Panc1 (cell line): Measurements from ENCODE around the gene RGMA. TPM values are rescaled to one million over a fixed set of nuclear protein-coding genes. Genes with fewer than 3 reads are reported as not detected.

Experiments
- ATAC-seq: fragments of 200-7000 bp; cut with Tn5 transposase; 2 replicates; pipeline ENCODE4 v1.9.1; 2020; ENCODE audit warnings: mild to moderate bottlenecking, moderate library complexity
- BruUV-seq: library from RNA; stranded (reverse); fragments of 400-500 nt; replicated peaks from 2 replicates; lab custom pipeline; 2021; lab: Mats Ljungman, UMichigan
- CTCF ChIA-PET: fragments of 300-600 bp; sonication (Branson Sonifier 250); formaldehyde crosslinking; loops from one replicate; lab custom pipeline; 2022; ENCODE audit warnings: antibody characterized with exemption; lab: Charles Lee
- POLR2A ChIA-PET: fragments of 300-600 bp; sonication (Branson Sonifier 250); formaldehyde crosslinking; loops from one replicate; lab custom pipeline; 2022; ENCODE audit warnings: antibody characterized with exemption; lab: Charles Lee
- DNase-seq: peaks from one replicate; pipeline ENCODE4 v3.0.0-alpha.2; 2010; ENCODE audit warnings: low read depth, low spot score
- H3K27ac ChIP-seq: 2 replicates; pipeline ENCODE4 v1.5.1; 2011; ENCODE audit warnings: mild to moderate bottlenecking, low read length, inconsistent platforms
- H3K27me3 ChIP-seq: fragments of 200-500 bp; sonication (Bioruptor generic); 2 replicates; pipeline ENCODE4 v1.6.0; 2014; ENCODE audit warnings: low read length, inconsistent platforms; ENCODE audit not compliant: control insufficient read depth, insufficient read depth
- H3K36me3 ChIP-seq: fragments of 200-500 bp; sonication (Bioruptor generic); 2 replicates; pipeline ENCODE4 v1.5.1; 2014; ENCODE audit warnings: inconsistent platforms, mild to moderate bottlenecking, low read length, moderate library complexity; ENCODE audit not compliant: control insufficient read depth, insufficient read depth
- H3K4me1 ChIP-seq: 2 replicates; pipeline ENCODE4 v1.5.1; 2011; ENCODE audit warnings: inconsistent platforms, mild to moderate bottlenecking, low read length, moderate library complexity; ENCODE audit not compliant: control insufficient read depth, insufficient read depth
- H3K4me3 ChIP-seq, 2 experiments: 2 replicates each; pipeline ENCODE4 v1.5.1; 2011 to 2012; ENCODE audit warnings: low read depth in 2 of 2, low read length in 2 of 2, mild to moderate bottlenecking in 2 of 2, inconsistent platforms in 1 of 2, moderate library complexity in 1 of 2
- H3K9me3 ChIP-seq: fragments of 200-500 bp; sonication (Bioruptor generic); 2 replicates; pipeline ENCODE4 v1.5.1; 2014; ENCODE audit warnings: low read depth, mild to moderate bottlenecking, inconsistent platforms, low read length, moderate library complexity; ENCODE audit not compliant: control insufficient read depth, insufficient read depth
- POLR2AphosphoS5 ChIP-seq: IDR thresholded peaks from 2 replicates; pipeline ENCODE4 v1.6.1; 2012; ENCODE audit warnings: mild to moderate bottlenecking, low read depth, low read length, moderate library complexity
- SIN3A ChIP-seq: IDR thresholded peaks from 2 replicates; pipeline ENCODE4 v1.6.1; 2012; ENCODE audit warnings: low read depth, mild to moderate bottlenecking, low read length, moderate library complexity, borderline replicate concordance; ENCODE audit not compliant: insufficient read depth
- TCF7L2 ChIP-seq: IDR thresholded peaks from 2 replicates; pipeline ENCODE4 v1.6.1; 2011; ENCODE audit warnings: mild to moderate bottlenecking, low read depth, low read length, inconsistent platforms
- in situ Hi-C: cut with HindIII; loops from 2 replicates; pipeline ENCODE4 v1.10.0; 2016; ENCODE audit warnings: low sequenced_read_pairs, low pct_unique_long_range_greater_than_20kb
- intact Hi-C: fragments of 100-400 bp; cut with micrococcal nuclease; formaldehyde crosslinking; loops from one replicate; pipeline ENCODE4 v1.10.0; 2022; ENCODE audit not compliant: unreplicated experiment
- total RNA-seq: library from RNA; stranded (reverse); gene quantifications from one replicate; pipeline ENCODE4 v1.2.1, GENCODE V29; 2021; ENCODE audit not compliant: unreplicated experiment
- TF ChIP-seq, protein P1 (sequence below), 2 experiments: IDR thresholded peaks; 2 replicates each; pipeline ENCODE4 v1.6.1; 2011 to 2012; ENCODE audit warnings: low read depth in 2 of 2, control low read depth in 1 of 2, low read length in 1 of 2, mild to moderate bottlenecking in 1 of 2, moderate library complexity in 1 of 2; ENCODE audit not compliant: insufficient read depth in 1 of 2
- TF ChIP-seq, protein P2 (sequence below): fragments of 450-650 bp; IDR thresholded peaks from 2 replicates; pipeline ENCODE4 v1.5.1; 2017; ENCODE audit warnings: mild to moderate bottlenecking

Gene RGMA
- total RNA-seq, 1 experiment from 2014 or later: 0.62 TPM

DNA sequence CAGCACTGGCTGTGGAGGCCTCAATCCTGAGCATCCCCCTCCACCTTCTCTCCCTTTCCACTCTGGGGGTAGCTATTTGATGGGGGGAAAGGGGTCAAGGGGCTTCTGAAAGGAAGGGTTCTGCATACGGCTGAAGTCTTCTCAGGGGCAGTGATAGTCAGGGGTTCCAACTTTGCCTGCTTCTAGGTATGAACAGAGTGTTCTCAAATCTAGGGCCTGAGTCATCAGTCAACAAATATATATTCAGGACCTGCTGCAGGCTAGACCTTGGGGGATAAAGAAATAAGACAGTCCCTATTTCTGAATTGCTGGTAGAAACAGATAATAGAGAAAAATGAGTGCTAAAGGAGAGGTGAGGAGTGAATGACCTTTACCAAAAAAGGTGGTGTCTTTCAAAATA is 12.8 kb downstream of the RGMA start:
- Histone ChIP-seq H3K27ac (no peak overlapping the region), H3K27me3 (peaks cover 30% of the 10 kb centered on the region), H3K4me3 (no peak overlapping the region), H3K9me3 (no peaks in the 10 kb centered on the region), H3K4me1 (peaks cover 7% of the 10 kb centered on the region), H3K36me3 (no peaks in the 10 kb centered on the region)
- intact Hi-C loops (no loop called here), in situ Hi-C loops (no loop called here)
- no peak for TF ChIP-seq TCF7L2
- TF ChIP-seq, protein P1, sequence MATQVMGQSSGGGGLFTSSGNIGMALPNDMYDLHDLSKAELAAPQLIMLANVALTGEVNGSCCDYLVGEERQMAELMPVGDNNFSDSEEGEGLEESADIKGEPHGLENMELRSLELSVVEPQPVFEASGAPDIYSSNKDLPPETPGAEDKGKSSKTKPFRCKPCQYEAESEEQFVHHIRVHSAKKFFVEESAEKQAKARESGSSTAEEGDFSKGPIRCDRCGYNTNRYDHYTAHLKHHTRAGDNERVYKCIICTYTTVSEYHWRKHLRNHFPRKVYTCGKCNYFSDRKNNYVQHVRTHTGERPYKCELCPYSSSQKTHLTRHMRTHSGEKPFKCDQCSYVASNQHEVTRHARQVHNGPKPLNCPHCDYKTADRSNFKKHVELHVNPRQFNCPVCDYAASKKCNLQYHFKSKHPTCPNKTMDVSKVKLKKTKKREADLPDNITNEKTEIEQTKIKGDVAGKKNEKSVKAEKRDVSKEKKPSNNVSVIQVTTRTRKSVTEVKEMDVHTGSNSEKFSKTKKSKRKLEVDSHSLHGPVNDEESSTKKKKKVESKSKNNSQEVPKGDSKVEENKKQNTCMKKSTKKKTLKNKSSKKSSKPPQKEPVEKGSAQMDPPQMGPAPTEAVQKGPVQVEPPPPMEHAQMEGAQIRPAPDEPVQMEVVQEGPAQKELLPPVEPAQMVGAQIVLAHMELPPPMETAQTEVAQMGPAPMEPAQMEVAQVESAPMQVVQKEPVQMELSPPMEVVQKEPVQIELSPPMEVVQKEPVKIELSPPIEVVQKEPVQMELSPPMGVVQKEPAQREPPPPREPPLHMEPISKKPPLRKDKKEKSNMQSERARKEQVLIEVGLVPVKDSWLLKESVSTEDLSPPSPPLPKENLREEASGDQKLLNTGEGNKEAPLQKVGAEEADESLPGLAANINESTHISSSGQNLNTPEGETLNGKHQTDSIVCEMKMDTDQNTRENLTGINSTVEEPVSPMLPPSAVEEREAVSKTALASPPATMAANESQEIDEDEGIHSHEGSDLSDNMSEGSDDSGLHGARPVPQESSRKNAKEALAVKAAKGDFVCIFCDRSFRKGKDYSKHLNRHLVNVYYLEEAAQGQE (IDR thresholded peaks at IDR 0.05; ENCODE audit: insufficient read depth in 1 of 2, low read depth in 2 of 2, low read length in 1 of 2): no peak
- TF ChIP-seq, protein P2, sequence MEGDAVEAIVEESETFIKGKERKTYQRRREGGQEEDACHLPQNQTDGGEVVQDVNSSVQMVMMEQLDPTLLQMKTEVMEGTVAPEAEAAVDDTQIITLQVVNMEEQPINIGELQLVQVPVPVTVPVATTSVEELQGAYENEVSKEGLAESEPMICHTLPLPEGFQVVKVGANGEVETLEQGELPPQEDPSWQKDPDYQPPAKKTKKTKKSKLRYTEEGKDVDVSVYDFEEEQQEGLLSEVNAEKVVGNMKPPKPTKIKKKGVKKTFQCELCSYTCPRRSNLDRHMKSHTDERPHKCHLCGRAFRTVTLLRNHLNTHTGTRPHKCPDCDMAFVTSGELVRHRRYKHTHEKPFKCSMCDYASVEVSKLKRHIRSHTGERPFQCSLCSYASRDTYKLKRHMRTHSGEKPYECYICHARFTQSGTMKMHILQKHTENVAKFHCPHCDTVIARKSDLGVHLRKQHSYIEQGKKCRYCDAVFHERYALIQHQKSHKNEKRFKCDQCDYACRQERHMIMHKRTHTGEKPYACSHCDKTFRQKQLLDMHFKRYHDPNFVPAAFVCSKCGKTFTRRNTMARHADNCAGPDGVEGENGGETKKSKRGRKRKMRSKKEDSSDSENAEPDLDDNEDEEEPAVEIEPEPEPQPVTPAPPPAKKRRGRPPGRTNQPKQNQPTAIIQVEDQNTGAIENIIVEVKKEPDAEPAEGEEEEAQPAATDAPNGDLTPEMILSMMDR: no peak
- no peak for TF ChIP-seq POLR2AphosphoS5
- no peak for TF ChIP-seq SIN3A
- no TSS peak for BruUV-seq
- DNase-seq: no peak
- POLR2A ChIA-PET: no interaction called here
- CTCF ChIA-PET: interaction anchor here (2.9 kb wide), 1 partner anchor 12 kb away, joined by 12 read pairs; no protein-coding TSS in a partner anchor
- ATAC-seq: no peak

DNA sequence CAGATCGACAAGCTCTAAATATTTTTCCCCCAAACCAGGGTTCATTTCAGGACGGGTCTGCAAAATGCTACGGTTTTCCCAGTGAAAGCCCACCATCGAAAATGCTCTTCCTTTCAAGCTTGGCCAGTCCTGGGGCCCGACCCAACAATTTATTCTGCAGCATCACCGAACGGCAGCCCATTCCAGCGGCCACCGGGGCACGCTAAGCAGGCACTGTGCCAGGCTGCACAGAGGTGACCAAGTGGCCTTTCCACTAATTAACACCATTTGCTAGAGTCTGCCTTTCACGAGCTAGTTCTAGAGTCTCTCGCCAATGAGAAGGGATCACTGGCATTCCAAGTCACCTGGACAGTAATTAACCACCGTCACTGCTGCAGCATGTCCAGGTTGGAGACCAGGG is 14.4 kb downstream of the RGMA start:
- no TSS peak for BruUV-seq
- H3K36me3 ChIP-seq: no peaks in the 10 kb centered on the region
- no peak for ATAC-seq
- peaks cover 7% of the 10 kb centered on the region for H3K4me1 ChIP-seq
- H3K27ac ChIP-seq: no peak overlapping the region
- intact Hi-C loops (no loop called here), in situ Hi-C loops (no loop called here)
- no peak for TF ChIP-seq TCF7L2
- TF ChIP-seq, protein P1 (IDR thresholded peaks at IDR 0.05; ENCODE audit: insufficient read depth in 1 of 2, low read depth in 2 of 2, low read length in 1 of 2): no peak
- no peak for TF ChIP-seq SIN3A
- no peak for TF ChIP-seq POLR2AphosphoS5
- TF ChIP-seq, protein P2: no peak
- CTCF ChIA-PET: no interaction called here
- no peak overlapping the region for H3K4me3 ChIP-seq
- H3K27me3 ChIP-seq: peaks cover 34% of the 10 kb centered on the region
- H3K9me3 ChIP-seq: no peaks in the 10 kb centered on the region
- POLR2A ChIA-PET: no interaction called here
- no peak for DNase-seq
